BLaER1 treated with 17β-estradiol and CSF1 and Interleukin-3, amounts not matched to agents 10 nM and 100 nM (cell line): ENCODE measurements around the gene SOCS7.
"Not testable (repeated sequence)": the region's sequence is repeated elsewhere in the genome, so short reads cannot be mapped to it uniquely, and the experiment has no call there.

ENCODE experiments used
- H3K27ac ChIP-seq, 11 experiments: shearing (Covaris generic); formaldehyde crosslinking; 2 replicates each; pipeline ENCODE4 v1.8.1; 2022
- H3K27me3 ChIP-seq, 11 experiments: shearing (Covaris generic); formaldehyde crosslinking; 2 replicates each; pipeline ENCODE4 v1.8.1; 2022
- H3K36me3 ChIP-seq, 11 experiments: shearing (Covaris generic); formaldehyde crosslinking; 2 replicates each; pipeline ENCODE4 v1.8.1; 2022
- H3K4me1 ChIP-seq, 10 experiments: shearing (Covaris generic); formaldehyde crosslinking; 2 replicates each; pipeline ENCODE4 v1.8.1; 2022
- H3K4me2 ChIP-seq, 11 experiments: shearing (Covaris generic); formaldehyde crosslinking; 2 replicates each; pipeline ENCODE4 v1.8.1; 2022
- H3K4me3 ChIP-seq, 10 experiments: shearing (Covaris generic); formaldehyde crosslinking; 2 replicates each; pipeline ENCODE4 v1.8.1; 2022
- H3K9ac ChIP-seq, 11 experiments: shearing (Covaris generic); formaldehyde crosslinking; 2 replicates each; pipeline ENCODE4 v1.8.1; 2022
- H3K9me3 ChIP-seq, 11 experiments: shearing (Covaris generic); formaldehyde crosslinking; replicated peaks in 1 of 11; 2 replicates each; pipeline ENCODE4 v1.8.1; 2022
- H4K20me1 ChIP-seq, 11 experiments: shearing (Covaris generic); formaldehyde crosslinking; 2 replicates each; pipeline ENCODE4 v1.8.1; 2022
- Cebpa-rat ChIP-seq, 11 experiments: shearing (Covaris generic); IDR thresholded peaks; 2 replicates each; pipeline ENCODE4 v1.8.1; 2022

SOCS7 gene

DNA sequence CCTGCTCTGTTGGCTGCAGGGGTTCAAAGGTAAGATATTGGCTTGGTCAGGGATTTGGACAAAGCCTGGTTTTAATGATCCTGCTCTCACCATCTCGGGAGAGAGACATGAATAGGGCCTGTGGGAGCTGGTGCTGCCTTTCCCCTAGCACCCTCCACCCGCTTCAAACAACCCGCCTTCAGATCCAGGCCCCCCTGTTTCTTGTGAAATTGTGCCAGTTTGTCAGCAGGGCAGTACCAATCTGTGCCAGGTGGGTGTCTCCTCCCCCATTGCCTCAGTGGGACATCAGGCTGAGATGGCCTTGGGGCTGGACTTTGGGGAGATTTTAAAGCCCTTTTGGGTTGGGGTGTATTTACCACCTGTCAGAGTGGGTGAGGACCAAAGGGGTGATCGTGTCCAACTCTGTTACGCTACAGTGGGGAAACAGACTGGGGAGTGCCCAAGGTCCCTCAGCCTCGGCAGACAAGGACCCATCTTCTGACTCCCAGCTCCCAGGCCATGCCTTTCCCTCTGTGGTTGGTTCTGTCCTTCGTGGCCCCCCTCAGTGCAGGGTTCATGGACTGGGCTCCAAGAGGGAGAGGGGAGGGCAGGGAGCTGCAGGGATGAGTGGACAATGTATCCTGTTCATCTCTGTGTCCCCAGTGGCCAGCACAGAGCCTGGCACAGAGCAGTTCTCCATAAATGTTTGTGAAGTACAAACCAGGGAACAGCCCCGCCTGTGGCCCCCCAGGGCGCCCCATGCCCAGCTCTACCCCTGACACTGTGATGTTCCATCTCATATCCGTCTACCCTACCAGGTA, 79.9 kb downstream of the SOCS7 start:
- Histone ChIP-seq H4K20me1 (peaks cover 27 to 83% (median 78%) of the 10 kb centered on the region in 11 experiments; a peak in 21 of 22 replicates), H3K27ac (0 out of 22 replicates have a peak overlapping the region, but pooled peaks of 1 of the 11 experiments have one; percentile 8), H3K4me3 (no peak overlapping the region), H3K4me2 (peak overlapping the region; percentile 40 to 98 (median 95); a peak in 18 of 22 replicates), H3K9me3 (no peaks in the 10 kb centered on the region), H3K4me1 (peaks cover 46 to 74% (median 52%) of the 10 kb centered on the region in 10 experiments), H3K36me3 (peaks cover 4 to 56% (median 42%) of the 10 kb centered on the region in 11 experiments; a peak in 21 of 22 replicates), H3K9ac (peak overlapping the region in 10 of 11 experiments; percentile 4 to 93 (median 21); a peak in 4 of 22 replicates), H3K27me3 (no peaks in the 10 kb centered on the region)
- TF ChIP-seq Cebpa-rat (IDR thresholded peaks at IDR 0.05): no peak

GRCh38 chr17:38434178-38434665, 82.6 kb downstream of the SOCS7 start:
- Histone ChIP-seq H3K4me1 (peaks cover 39 to 83% (median 51%) of the 10 kb centered on the region in 10 experiments), H3K36me3 (peaks cover 11 to 77% (median 60%) of the 10 kb centered on the region in 11 experiments; a peak in 21 of 22 replicates), H3K4me3 (no peak overlapping the region), H3K27ac (no peak overlapping the region), H3K4me2 (no peak overlapping the region; a peak in 2 of 22 replicates), H4K20me1 (peaks cover 32 to 100% (median 100%) of the 10 kb centered on the region in 11 experiments; a peak in 21 of 22 replicates), H3K9me3 (no peaks in the 10 kb centered on the region), H3K27me3 (no peaks in the 10 kb centered on the region), H3K9ac (peak overlapping the region in 3 of 11 experiments; percentile 3 to 21 (median 14); a peak in 4 of 22 replicates)
- TF ChIP-seq Cebpa-rat (IDR thresholded peaks at IDR 0.05): no peak; a peak in 1 of 22 replicates

- Histone ChIP-seq H3K4me1 (peaks cover 34 to 80% (median 48%) of the 10 kb centered on the region in 10 experiments), H3K27ac (no peak overlapping the region), H3K4me3 (no peak overlapping the region), H3K9ac (no peak overlapping the region), H3K27me3 (no peaks in the 10 kb centered on the region), H4K20me1 (peaks cover 42 to 100% (median 100%) of the 10 kb centered on the region in 11 experiments; a peak in 21 of 22 replicates), H3K9me3 (no peaks in the 10 kb centered on the region), H3K36me3 (peaks cover 11 to 87% (median 67%) of the 10 kb centered on the region in 11 experiments; a peak in 21 of 22 replicates), H3K4me2 (no peak overlapping the region)
- TF ChIP-seq Cebpa-rat (IDR thresholded peaks at IDR 0.05): no peak
Observed at GRCh38 chr17:38435795-38436194, 84.2 kb downstream of the SOCS7 start.

GRCh38 chr17:38436386-38436785, 84.7 kb downstream of the SOCS7 start:
- no peak overlapping the region for H3K4me2 ChIP-seq
- peaks cover 42 to 100% (median 100%) of the 10 kb centered on the region in 11 experiments; a peak in 21 of 22 replicates for H4K20me1 ChIP-seq
- H3K27ac ChIP-seq: no peak overlapping the region
- H3K36me3 ChIP-seq: peaks cover 11 to 86% (median 67%) of the 10 kb centered on the region in 11 experiments; a peak in 21 of 22 replicates
- H3K9me3 ChIP-seq: no peaks in the 10 kb centered on the region
- peaks cover 34 to 80% (median 48%) of the 10 kb centered on the region in 10 experiments for H3K4me1 ChIP-seq
- no peak overlapping the region for H3K4me3 ChIP-seq
- no peak for TF ChIP-seq Cebpa-rat (IDR thresholded peaks at IDR 0.05)
- H3K9ac ChIP-seq: peak overlapping the region in 1 of 11 experiments; percentile 2; a peak in 1 of 22 replicates
- H3K27me3 ChIP-seq: no peaks in the 10 kb centered on the region

GRCh38 chr17:38437313-38437712, 85.7 kb downstream of the SOCS7 start:
- not testable (repeated sequence) for H3K9me3 ChIP-seq, H3K27me3 ChIP-seq
- H3K4me1 ChIP-seq: peaks cover 35 to 81% (median 49%) of the 10 kb centered on the region in 10 experiments

GRCh38 chr17:38439436-38439835, 87.8 kb downstream of the SOCS7 start:
- Histone ChIP-seq H3K4me1 (peaks cover 49 to 82% (median 63%) of the 10 kb centered on the region in 10 experiments), H3K36me3 (peaks cover 11 to 57% (median 49%) of the 10 kb centered on the region in 11 experiments; a peak in 21 of 22 replicates), H3K27ac (no peak overlapping the region), H3K4me2 (peak overlapping the region in 3 of 11 experiments; percentile 9 to 68 (median 63); a peak in 6 of 22 replicates), H3K27me3 (no peaks in the 10 kb centered on the region), H3K9me3 (no peaks in the 10 kb centered on the region), H3K4me3 (no peak overlapping the region), H3K9ac (no peak overlapping the region), H4K20me1 (peaks cover 50 to 100% (median 100%) of the 10 kb centered on the region in 11 experiments; a peak in 21 of 22 replicates)
- no peak for TF ChIP-seq Cebpa-rat (IDR thresholded peaks at IDR 0.05)

More at GRCh38 chr17:38437313-38437712, 85.7 kb downstream of the SOCS7 start:
- H3K4me3 ChIP-seq, H3K4me2 ChIP-seq, H3K27ac ChIP-seq, H3K9ac ChIP-seq: not testable (repeated sequence)
- peaks cover 11 to 76% (median 62%) of the 10 kb centered on the region in 11 experiments; a peak in 21 of 22 replicates for H3K36me3 ChIP-seq
- peaks cover 48 to 100% (median 100%) of the 10 kb centered on the region in 11 experiments; a peak in 21 of 22 replicates for H4K20me1 ChIP-seq

GRCh38 chr17:38440614-38441397, 89.2 kb downstream of the SOCS7 start:
- Histone ChIP-seq H3K27me3 (no peaks in the 10 kb centered on the region), H3K27ac (no peak overlapping the region), H3K4me3 (no peak overlapping the region), H4K20me1 (peaks cover 43 to 100% (median 96%) of the 10 kb centered on the region in 11 experiments; a peak in 21 of 22 replicates), H3K9ac (peak overlapping the region in 3 of 11 experiments; percentile 9 to 32 (median 23); a peak in 4 of 22 replicates), H3K36me3 (peaks cover 11 to 59% (median 42%) of the 10 kb centered on the region in 11 experiments; a peak in 21 of 22 replicates), H3K4me1 (peaks cover 48 to 74% (median 63%) of the 10 kb centered on the region in 10 experiments), H3K9me3 (no peaks in the 10 kb centered on the region), H3K4me2 (peak overlapping the region; percentile 15 to 71 (median 45); a peak in 21 of 22 replicates)
- TF ChIP-seq Cebpa-rat (IDR thresholded peaks at IDR 0.05): no peak

DNA sequence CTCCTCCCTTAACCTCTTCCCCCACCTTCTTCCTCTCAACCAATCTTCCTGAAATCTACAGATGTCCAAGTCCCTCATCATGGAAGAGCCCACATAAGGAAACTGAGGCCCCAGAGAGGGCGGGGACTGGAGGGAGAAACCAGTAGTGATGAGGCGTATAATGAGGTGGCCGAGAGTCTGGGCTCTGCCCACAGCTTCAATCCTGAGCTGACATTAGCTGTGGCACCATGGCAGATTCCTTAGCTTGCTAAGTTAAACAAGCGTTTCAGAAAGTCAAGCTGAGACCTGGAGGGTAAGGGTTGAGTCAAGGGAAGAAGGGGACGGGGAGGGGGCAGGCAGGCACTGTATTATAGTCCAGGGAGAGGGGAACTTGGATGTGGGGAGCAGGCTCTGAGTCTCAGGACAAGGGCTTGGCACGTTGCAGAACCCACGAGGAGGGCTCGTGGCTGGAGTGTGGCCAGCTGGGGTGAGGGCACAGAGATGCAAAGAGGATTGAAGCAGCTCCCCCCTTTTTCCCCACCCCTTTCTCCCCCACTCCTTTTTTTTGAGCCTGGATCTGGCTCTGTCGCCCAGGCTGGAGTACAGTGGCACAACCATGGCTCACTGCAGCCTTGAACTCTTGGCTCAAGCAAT, 89.9 kb downstream of the SOCS7 start:
- no peaks in the 10 kb centered on the region for H3K27me3 ChIP-seq
- peak overlapping the region in 10 of 11 experiments; percentile 15 to 71 (median 44); a peak in 19 of 22 replicates for H3K4me2 ChIP-seq
- H3K36me3 ChIP-seq: peaks cover 8 to 59% (median 41%) of the 10 kb centered on the region in 11 experiments; a peak in 21 of 22 replicates
- peaks cover 43 to 100% (median 92%) of the 10 kb centered on the region in 11 experiments; a peak in 21 of 22 replicates for H4K20me1 ChIP-seq
- H3K27ac ChIP-seq: no peak overlapping the region
- H3K4me3 ChIP-seq: no peak overlapping the region
- no peaks in the 10 kb centered on the region for H3K9me3 ChIP-seq
- no peak for TF ChIP-seq Cebpa-rat (IDR thresholded peaks at IDR 0.05)
- H3K4me1 ChIP-seq: peaks cover 51 to 74% (median 65%) of the 10 kb centered on the region in 10 experiments
- H3K9ac ChIP-seq: peak overlapping the region in 2 of 11 experiments; percentile 23 to 32; a peak in 1 of 22 replicates
